Endothelial cell of umbilical vein (primary cell): ENCODE data around the gene HEMGN. TPM values are rescaled to one million over a fixed set of nuclear protein-coding genes. Genes with fewer than 3 reads are reported as not detected.

ENCODE experiments used
- BruUV-seq: library from RNA; stranded (reverse); fragments of 400-500 nt; replicated peaks from 2 replicates; lab custom pipeline; 2021; lab: Mats Ljungman, UMichigan
- CTCF ChIA-PET: fragments of 300-600, 350-600 bp; sonication (Branson Sonifier 250); formaldehyde crosslinking; loops from one replicate; lab custom pipeline; 2021; ENCODE audit warnings: antibody characterized with exemption, inconsistent platforms; lab: Charles Lee
- POLR2A ChIA-PET: fragments of 300-600, 350-600 bp; sonication (Branson Sonifier 250); formaldehyde crosslinking; loops from one replicate; lab custom pipeline; 2021; ENCODE audit warnings: antibody characterized with exemption, inconsistent platforms; lab: Charles Lee
- DNase-seq: peaks from one replicate; pipeline ENCODE4 v3.0.0-alpha.2; 2011; ENCODE audit warnings: low read depth, low spot score
- FAIRE-seq: peaks from 2 replicates; lab custom pipeline; 2011; peaks lifted over from hg19 to GRCh38; lab: Jason Lieb, UNC
- H2AFZ ChIP-seq: 2 replicates; pipeline ENCODE4 v1.6.0; 2012; ENCODE audit warnings: low read depth, low read length, control low read depth, inconsistent platforms
- H3K27ac ChIP-seq: 2 replicates; pipeline ENCODE4 v1.5.1; 2011; ENCODE audit warnings: low read depth, mild to moderate bottlenecking, control low read depth, low read length, moderate library complexity; ENCODE audit not compliant: insufficient read depth
- H3K27me3 ChIP-seq, 2 experiments: 2 replicates each; pipeline versions ENCODE4 v1.6.0 to v1.6.1; 2011; ENCODE audit warnings: low read length in 2 of 2, mixed read lengths in 1 of 2; ENCODE audit not compliant: control insufficient read depth in 2 of 2, insufficient read depth in 2 of 2
- H3K36me3 ChIP-seq, 2 experiments: 2 replicates in 1 of 2; 3 replicates in 1 of 2; pipeline ENCODE4 v1.5.1; 2011; ENCODE audit warnings: low read length in 2 of 2, mild to moderate bottlenecking in 1 of 2, moderate library complexity in 1 of 2; ENCODE audit not compliant: control insufficient read depth in 2 of 2, insufficient read depth in 2 of 2; ENCODE audit errors: extremely low read depth in 1 of 2
- H3K4me1 ChIP-seq: 3 replicates; pipeline ENCODE4 v1.5.1; 2011; ENCODE audit warnings: mild to moderate bottlenecking, low read length; ENCODE audit not compliant: control insufficient read depth, insufficient read depth; ENCODE audit errors: extremely low read depth
- H3K4me2 ChIP-seq: 2 replicates; pipeline ENCODE4 v1.6.1; 2011; ENCODE audit warnings: low read length, control low read depth, mixed read lengths; ENCODE audit not compliant: insufficient read depth
- H3K4me3 ChIP-seq, 3 experiments: fragments of 200-600 bp in 1 of 3; sonication (generic), shearing (Covaris generic) in 1 of 3; replicated peaks in 1 of 3; 2 replicates each; pipeline ENCODE4 v1.5.1; 2011 to 2016; ENCODE audit warnings: control low read depth in 3 of 3, low read length in 3 of 3, mild to moderate bottlenecking in 2 of 3, inconsistent platforms in 1 of 3, low read depth in 1 of 3, moderate library complexity in 1 of 3; ENCODE audit not compliant: insufficient read depth in 1 of 3
- H3K79me2 ChIP-seq: 2 replicates; pipeline ENCODE4 v1.6.0; 2012; ENCODE audit warnings: low read length, inconsistent platforms; ENCODE audit not compliant: control insufficient read depth, insufficient read depth
- H3K9ac ChIP-seq: replicated peaks from 2 replicates; pipeline ENCODE3; 2011; ENCODE audit warnings: low read length, control low read depth; ENCODE audit not compliant: insufficient read depth; ENCODE audit errors: extremely low read depth
- H3K9me1 ChIP-seq: replicated peaks from 3 replicates; pipeline ENCODE4 v1.6.0; 2011; ENCODE audit warnings: mild to moderate bottlenecking, low read length; ENCODE audit not compliant: control insufficient read depth, insufficient read depth; ENCODE audit errors: extremely low read depth
- H3K9me3 ChIP-seq: replicated peaks from 2 replicates; pipeline ENCODE4 v1.5.1; 2012; ENCODE audit warnings: low read length, inconsistent platforms; ENCODE audit not compliant: control insufficient read depth, insufficient read depth
- H4K20me1 ChIP-seq: replicated peaks from 2 replicates; pipeline ENCODE3; 2011; ENCODE audit warnings: mild to moderate bottlenecking, low read length; ENCODE audit not compliant: control insufficient read depth, insufficient read depth; ENCODE audit errors: extremely low read depth
- CTCF ChIP-seq, 2 donors: IDR thresholded peaks; 1 replicate in 1 of 2; 2 replicates in 1 of 2; pipeline ENCODE4 v1.5.1; 2011; ENCODE audit warnings: low read length in 2 of 2, mild to moderate bottlenecking in 2 of 2, moderate library complexity in 2 of 2, control low read depth in 1 of 2, inconsistent platforms in 1 of 2, low read depth in 1 of 2; ENCODE audit not compliant: insufficient read depth in 1 of 2; ENCODE audit errors: extremely low read depth in 1 of 2
- EZH2 ChIP-seq: IDR thresholded peaks from 2 replicates; pipeline ENCODE4 v1.6.1; 2012; ENCODE audit warnings: borderline replicate concordance, low read depth, mild to moderate bottlenecking, moderate library complexity, low read length, inconsistent platforms; ENCODE audit not compliant: severe bottlenecking
- FOS ChIP-seq: IDR thresholded peaks from 2 replicates; pipeline ENCODE4 v1.6.1; 2011; ENCODE audit warnings: mild to moderate bottlenecking, low read length, moderate library complexity, borderline replicate concordance; ENCODE audit not compliant: insufficient read depth
- GATA2 ChIP-seq: IDR thresholded peaks from 2 replicates; pipeline ENCODE4 v1.7.0; 2011; ENCODE audit warnings: low read depth, mild to moderate bottlenecking, moderate library complexity, mixed read lengths, low read length; ENCODE audit not compliant: insufficient read length, insufficient read depth
- JUN ChIP-seq: IDR thresholded peaks from 2 replicates; pipeline ENCODE4 v1.6.1; 2011; ENCODE audit warnings: borderline replicate concordance, low read depth; ENCODE audit not compliant: insufficient read length, insufficient read depth
- MAX ChIP-seq: IDR thresholded peaks from 2 replicates; pipeline ENCODE4 v1.6.1; 2011; ENCODE audit not compliant: insufficient read depth, insufficient read length
- MYC ChIP-seq: IDR thresholded peaks from one replicate; pipeline ENCODE4 v1.6.1; 2011; ENCODE audit warnings: mild to moderate bottlenecking, low read depth, low read length
- POLR2A ChIP-seq: IDR thresholded peaks from 2 replicates; pipeline ENCODE4 v1.6.1; 2012; ENCODE audit warnings: low read depth, mild to moderate bottlenecking, control low read depth, low read length
- POLR2AphosphoS5 ChIP-seq: IDR thresholded peaks from 2 replicates; pipeline ENCODE4 v1.6.1; 2012; ENCODE audit warnings: low read depth, mild to moderate bottlenecking, control low read depth, low read length, moderate library complexity; ENCODE audit not compliant: insufficient read depth
- dilution Hi-C: fragments of 300-500 bp; cut with MboI; formaldehyde crosslinking; loops from one replicate; pipeline ENCODE4 v1.15.0; 2019; ENCODE audit warnings: low sequenced_read_pairs; ENCODE audit not compliant: extremely low pct_ligation_motif_present
- intact Hi-C: fragments of 100-400 bp; cut with micrococcal nuclease; formaldehyde crosslinking; loops from one replicate; pipeline ENCODE4 v1.10.0; 2022
- polyA plus RNA-seq, 4 experiments: library from polyadenylated mRNA; depleted of rRNA in 3 of 4; stranded (reverse) in 3 of 4; unstranded in 1 of 4; fragments of >200 nt; gene quantifications; 2 replicates each; pipeline versions ENCODE4 v1.2.1 to v1.2.3, GENCODE V29; 2011 to 2012; ENCODE audit warnings: missing spikeins in 1 of 4
- total RNA-seq: library from RNA; stranded (reverse); gene quantifications from 2 replicates; pipeline ENCODE4 v1.2.3, GENCODE V29; 2021

Gene HEMGN
- total and polyA plus RNA-seq, 2 donors (not counting 3 experiments of a cell fraction or from before 2014, with no cell fraction given), result not detected

GRCh38 chr9:97889941-97890887, 47.8 kb downstream of the HEMGN start:
- BruUV-seq, result no TSS peak
- Histone ChIP-seq H3K36me3 (no peaks in the 10 kb centered on the region), H3K9me1 (no peaks in the 10 kb centered on the region), H3K27me3 (peaks cover 8 to 9% of the 10 kb centered on the region in 2 experiments), H3K9ac (no peak overlapping the region), H3K4me2 (no peak overlapping the region), H3K79me2 (no peaks in the 10 kb centered on the region), H2AFZ (no peak overlapping the region), H3K4me3 (no peak overlapping the region), H3K27ac (no peak overlapping the region), H3K4me1 (no peaks in the 10 kb centered on the region), H4K20me1 (no peaks in the 10 kb centered on the region), H3K9me3 (no peaks in the 10 kb centered on the region)
- ChIA-PET POLR2A (no interaction called here), CTCF (interaction anchor here (0.6 to 7.1 kb wide), 43 partner anchors 10 to 918 kb away, joined by 3 to 128 read pairs (median 4); partner anchors contain the start of genes NANS, TRMO and TSTD2)
- dilution Hi-C loops, result no loop called here
- intact Hi-C loops, result loop anchor here (2.0 kb wide), 1 partner anchor 179 kb away; no protein-coding TSS in a partner anchor
- TF ChIP-seq MYC, result no peak
- TF ChIP-seq CTCF (IDR thresholded peaks at IDR 0.05; ENCODE audit: extremely low read depth in 1 of 2, insufficient read depth in 1 of 2, low read depth in 1 of 2, low read length in 2 of 2), result peak; percentile 73 to 92
- FAIRE-seq, result peak; percentile 82
- peak; percentile 22 for DNase-seq

- DNase-seq, result no peak
- Histone ChIP-seq H3K4me2 (no peak overlapping the region), H3K79me2 (no peaks in the 10 kb centered on the region), H3K9me1 (no peaks in the 10 kb centered on the region), H3K4me1 (no peaks in the 10 kb centered on the region), H2AFZ (no peak overlapping the region), H3K9me3 (no peaks in the 10 kb centered on the region), H3K27ac (no peak overlapping the region), H3K27me3 (peaks cover 2% of the 10 kb centered on the region in 2 experiments), H3K9ac (no peak overlapping the region), H3K36me3 (no peaks in the 10 kb centered on the region), H3K4me3 (no peak overlapping the region), H4K20me1 (no peaks in the 10 kb centered on the region)
- POLR2A ChIA-PET, result no interaction called here
- CTCF ChIA-PET, result interaction anchor here (0.8 to 3.4 kb wide), 2 partner anchors 10 to 13 kb away, joined by 4 to 24 read pairs; no protein-coding TSS in a partner anchor
- BruUV-seq, result no TSS peak
- intact Hi-C loops, result no loop called here
- FAIRE-seq, result no peak
- TF ChIP-seq MYC, result no peak
- TF ChIP-seq FOS, result no peak
- TF ChIP-seq CTCF (IDR thresholded peaks at IDR 0.05; ENCODE audit: extremely low read depth in 1 of 2, insufficient read depth in 1 of 2, low read depth in 1 of 2, low read length in 2 of 2), result no peak
- TF ChIP-seq JUN, result no peak
- no peak for TF ChIP-seq POLR2AphosphoS5
- no peak for TF ChIP-seq EZH2
- TF ChIP-seq POLR2A, result no peak
- TF ChIP-seq MAX, result no peak
- no peak for TF ChIP-seq GATA2
- dilution Hi-C loops, result no loop called here
Observed at GRCh38 chr9:97880336-97880735, 57.6 kb downstream of the HEMGN start.
